Mesodermal cell (in vitro differentiated cells): ENCODE results near the gene CBFA2T3.

Experiments used
- H3K27ac ChIP-seq: 2 replicates; pipeline ENCODE4 v1.7.0; 2013; ENCODE audit warnings: mild to moderate bottlenecking, low read depth, low read length, moderate library complexity; ENCODE audit not compliant: severe bottlenecking
- H3K36me3 ChIP-seq: 2 replicates; pipeline ENCODE4 v1.7.1; 2013; ENCODE audit warnings: mild to moderate bottlenecking, low read length, moderate library complexity; ENCODE audit not compliant: control insufficient read depth, insufficient read depth
- H3K4me1 ChIP-seq: one replicate; pipeline ENCODE4 v1.7.1; 2013; ENCODE audit warnings: mild to moderate bottlenecking, low read length; ENCODE audit not compliant: insufficient read depth, control insufficient read depth, poor library complexity, severe bottlenecking
- H3K4me3 ChIP-seq: 2 replicates; pipeline ENCODE4 v1.7.0; 2013; ENCODE audit warnings: low read length, control low read depth, mild to moderate bottlenecking; ENCODE audit not compliant: insufficient read depth, poor library complexity, severe bottlenecking; ENCODE audit errors: extremely low read depth
- H3K9me3 ChIP-seq: 2 replicates; pipeline ENCODE4 v1.7.1; 2013; ENCODE audit warnings: mild to moderate bottlenecking, low read length, moderate library complexity; ENCODE audit not compliant: control insufficient read depth
- WGBS, 2 experiments: methylation state at CpG; one replicate each; pipeline ENCODE4 v1.1.5; 2013; ENCODE audit warnings: missing lambda C conversion rate in 2 of 2; ENCODE audit not compliant: insufficient coverage in 2 of 2; 5-methylcytosine and 5-hydroxymethylcytosine counted together

The CBFA2T3 gene

GRCh38 chr16:88940862-88941817 is 35.9 kb downstream of the CBFA2T3 start:
- 2% methylated on average over 67 to 68 of the region's 152 CpGs for WGBS, 2 experiments
- H3K4me1 ChIP-seq = no peaks in the 10 kb centered on the region
- H3K4me3 ChIP-seq = peak overlapping the region; percentile 28
- no peaks in the 10 kb centered on the region for H3K9me3 ChIP-seq
- H3K27ac ChIP-seq = no peak overlapping the region
- H3K36me3 ChIP-seq = no peaks in the 10 kb centered on the region

- Histone ChIP-seq H3K9me3 (no peaks in the 10 kb centered on the region), H3K27ac (no peak overlapping the region), H3K4me3 (peak overlapping the region; percentile 28)
These were observed 36.8 kb downstream of the CBFA2T3 start for GRCh38 chr16:88939972-88940861.

GRCh38 chr16:88939245-88939971 is 37.6 kb downstream of the CBFA2T3 start:
- 72 to 78% methylated on average over 23 to 30 of the region's 34 CpGs for WGBS, 2 experiments
- no peaks in the 10 kb centered on the region for H3K9me3 ChIP-seq
- no peak overlapping the region for H3K27ac ChIP-seq
- H3K4me3 ChIP-seq = no peak overlapping the region
- no peaks in the 10 kb centered on the region for H3K36me3 ChIP-seq
- H3K4me1 ChIP-seq = no peaks in the 10 kb centered on the region

More at GRCh38 chr16:88939972-88940861, 36.8 kb downstream of the CBFA2T3 start:
- WGBS, 2 experiments = 13 to 19% methylated on average over 42 to 69 of the region's 73 CpGs
- Histone ChIP-seq H3K36me3 (no peaks in the 10 kb centered on the region), H3K4me1 (no peaks in the 10 kb centered on the region)

GRCh38 chr16:88938777-88939244 is 38.2 kb downstream of the CBFA2T3 start:
- no peaks in the 10 kb centered on the region for H3K4me1 ChIP-seq
- H3K36me3 ChIP-seq = no peaks in the 10 kb centered on the region
- WGBS, 2 experiments = 88 to 89% methylated on average over 9 to 13 of the region's 15 CpGs
- H3K9me3 ChIP-seq = no peaks in the 10 kb centered on the region
- no peak overlapping the region for H3K27ac ChIP-seq
- no peak overlapping the region for H3K4me3 ChIP-seq

- H3K27ac ChIP-seq = no peak overlapping the region
- H3K4me1 ChIP-seq = no peaks in the 10 kb centered on the region
- H3K4me3 ChIP-seq = no peak overlapping the region
- no peaks in the 10 kb centered on the region for H3K36me3 ChIP-seq
- no peaks in the 10 kb centered on the region for H3K9me3 ChIP-seq
- WGBS, 2 experiments = 92 to 96% methylated on average over 25 to 30 of the region's 32 CpGs
These were observed 38.8 kb downstream of the CBFA2T3 start for GRCh38 chr16:88938119-88938776.

GRCh38 chr16:88937206-88937621 is 39.8 kb downstream of the CBFA2T3 start:
- WGBS, 2 experiments = 92 to 96% methylated on average over 17 to 19 of the region's 19 CpGs
- H3K4me3 ChIP-seq = no peak overlapping the region
- no peaks in the 10 kb centered on the region for H3K36me3 ChIP-seq
- H3K4me1 ChIP-seq = no peaks in the 10 kb centered on the region
- H3K27ac ChIP-seq = no peak overlapping the region
- H3K9me3 ChIP-seq = no peaks in the 10 kb centered on the region

- no peaks in the 10 kb centered on the region for H3K36me3 ChIP-seq
- no peak overlapping the region for H3K4me3 ChIP-seq
- no peaks in the 10 kb centered on the region for H3K9me3 ChIP-seq
- H3K4me1 ChIP-seq = no peaks in the 10 kb centered on the region
- 81 to 89% methylated on average over 28 to 31 of the region's 31 CpGs for WGBS, 2 experiments
- no peak overlapping the region for H3K27ac ChIP-seq
These were observed 40.3 kb downstream of the CBFA2T3 start for GRCh38 chr16:88936556-88937205.

GRCh38 chr16:88936008-88936555 is 40.9 kb downstream of the CBFA2T3 start:
- no peaks in the 10 kb centered on the region for H3K9me3 ChIP-seq
- no peak overlapping the region for H3K27ac ChIP-seq
- no peak overlapping the region for H3K4me3 ChIP-seq
- H3K36me3 ChIP-seq = no peaks in the 10 kb centered on the region
- H3K4me1 ChIP-seq = no peaks in the 10 kb centered on the region
- 77 to 83% methylated on average over 17 to 18 of the region's 19 CpGs for WGBS, 2 experiments

- Histone ChIP-seq H3K4me1 (no peaks in the 10 kb centered on the region), H3K36me3 (no peaks in the 10 kb centered on the region), H3K27ac (no peak overlapping the region), H3K4me3 (no peak overlapping the region), H3K9me3 (no peaks in the 10 kb centered on the region)
- 80 to 82% methylated on average over 23 to 31 of the region's 33 CpGs for WGBS, 2 experiments
These were observed 42.8 kb downstream of the CBFA2T3 start for GRCh38 chr16:88934066-88934667.
